Measurements from ENCODE around the gene GIPC3.

DNA sequence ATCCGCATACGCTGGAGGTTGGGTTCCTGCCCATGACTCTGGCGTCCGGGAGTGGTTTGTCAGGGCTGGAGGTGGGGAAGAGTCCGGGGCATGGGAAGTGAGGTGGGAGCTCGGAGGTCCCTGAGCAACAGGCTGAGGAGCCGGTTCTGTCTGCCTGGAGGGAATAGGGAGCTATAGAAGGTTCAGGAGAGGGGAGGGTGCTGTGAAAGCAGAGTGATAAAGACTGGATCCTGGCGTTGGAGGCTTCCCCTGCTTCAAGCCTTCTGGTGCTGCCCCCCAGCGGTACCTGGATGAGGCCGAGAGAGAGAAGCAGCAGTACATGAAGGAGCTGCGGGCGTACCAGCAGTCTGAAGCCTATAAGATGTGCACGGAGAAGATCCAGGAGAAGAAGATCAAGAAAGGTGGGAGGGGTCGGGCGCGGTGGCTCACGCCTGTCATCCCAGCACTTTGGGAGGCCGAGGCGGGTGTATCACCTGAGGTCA, 10.0 kb upstream of the GIPC3 start:
- TF ChIP-seq, protein P1, sequence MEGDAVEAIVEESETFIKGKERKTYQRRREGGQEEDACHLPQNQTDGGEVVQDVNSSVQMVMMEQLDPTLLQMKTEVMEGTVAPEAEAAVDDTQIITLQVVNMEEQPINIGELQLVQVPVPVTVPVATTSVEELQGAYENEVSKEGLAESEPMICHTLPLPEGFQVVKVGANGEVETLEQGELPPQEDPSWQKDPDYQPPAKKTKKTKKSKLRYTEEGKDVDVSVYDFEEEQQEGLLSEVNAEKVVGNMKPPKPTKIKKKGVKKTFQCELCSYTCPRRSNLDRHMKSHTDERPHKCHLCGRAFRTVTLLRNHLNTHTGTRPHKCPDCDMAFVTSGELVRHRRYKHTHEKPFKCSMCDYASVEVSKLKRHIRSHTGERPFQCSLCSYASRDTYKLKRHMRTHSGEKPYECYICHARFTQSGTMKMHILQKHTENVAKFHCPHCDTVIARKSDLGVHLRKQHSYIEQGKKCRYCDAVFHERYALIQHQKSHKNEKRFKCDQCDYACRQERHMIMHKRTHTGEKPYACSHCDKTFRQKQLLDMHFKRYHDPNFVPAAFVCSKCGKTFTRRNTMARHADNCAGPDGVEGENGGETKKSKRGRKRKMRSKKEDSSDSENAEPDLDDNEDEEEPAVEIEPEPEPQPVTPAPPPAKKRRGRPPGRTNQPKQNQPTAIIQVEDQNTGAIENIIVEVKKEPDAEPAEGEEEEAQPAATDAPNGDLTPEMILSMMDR (IDR thresholded peaks at IDR 0.05), result no peak
- TF ChIP-seq POLR2A (IDR thresholded peaks at IDR 0.05), result no peak

Data from right lobe of liver (tissue), 4 donors.